Activated CD8-positive, alpha-beta T cell treated with anti-CD3 and anti-CD28 coated beads for 36 hours (primary cell): ENCODE measurements around the gene SPIRE2. TPM values are rescaled to one million over a fixed set of nuclear protein-coding genes. Genes with fewer than 3 reads are reported as not detected.

Source experiments
- ATAC-seq: fragments of 200-7000 bp; cut with Tn5 transposase; one replicate; pipeline ENCODE4 v1.10.0; 2021; ENCODE audit warnings: mild to moderate bottlenecking, moderate library complexity
- CTCF ChIA-PET: fragments of 350-600 bp; sonication (Branson Sonifier 250); formaldehyde crosslinking; loops from one replicate; lab custom pipeline; 2021; ENCODE audit warnings: antibody characterized with exemption; lab: Charles Lee
- POLR2A ChIA-PET: fragments of 350-600 bp; sonication (Branson Sonifier 250); formaldehyde crosslinking; loops from one replicate; lab custom pipeline; 2021; ENCODE audit warnings: antibody characterized with exemption; lab: Charles Lee
- DNase-seq: peaks from one replicate; pipeline ENCODE4 v3.0.0-alpha.2; 2020
- H3K27ac Mint-ChIP-seq: one replicate; pipeline ENCODE4 v1.8.0; 2021; ENCODE audit warnings: mild to moderate bottlenecking, mixed read lengths
- H3K27me3 Mint-ChIP-seq: one replicate; pipeline ENCODE4 v1.8.0; 2021; ENCODE audit warnings: mixed read lengths
- H3K36me3 Mint-ChIP-seq: one replicate; pipeline ENCODE4 v1.8.0; 2021; ENCODE audit warnings: low read depth, mixed read lengths
- H3K4me1 Mint-ChIP-seq: one replicate; pipeline ENCODE4 v1.8.0; 2021; ENCODE audit warnings: low read depth, mixed read lengths
- H3K4me3 Mint-ChIP-seq: one replicate; pipeline ENCODE4 v1.8.0; 2021; ENCODE audit warnings: mild to moderate bottlenecking, moderate library complexity, mixed read lengths
- H3K9me3 Mint-ChIP-seq: one replicate; pipeline ENCODE4 v1.8.0; 2021; ENCODE audit warnings: mixed read lengths
- CTCF ChIP-seq: fragments of 200-600 bp; IDR thresholded peaks from one replicate; pipeline ENCODE4 v1.8.0; 2022; ENCODE audit warnings: antibody characterized with exemption, mild to moderate bottlenecking
- intact Hi-C: fragments of 100-400 bp; cut with micrococcal nuclease; formaldehyde crosslinking; loops from one replicate; pipeline ENCODE4 v1.10.0; 2022
- total RNA-seq, 2 experiments: library from RNA; stranded (reverse); gene quantifications; one replicate each; pipeline ENCODE4 v1.2.3, GENCODE V29; 2021

SPIRE2 gene
- total RNA-seq, 2 experiments from 2014 or later, result 0.27 to 0.29 TPM

GRCh38 chr16:89895482-89896250, 67.4 kb downstream of the SPIRE2 start:
- ChIA-PET CTCF (interaction anchor here (0.9 kb wide), 1 partner anchor 15 kb away, joined by 4 read pairs; no protein-coding TSS in a partner anchor), POLR2A (interaction anchor here (1.1 to 1.5 kb wide), 2 partner anchors 8 to 9 kb away, joined by 3 read pairs; no protein-coding TSS in a partner anchor)
- intact Hi-C loops, result no loop called here
- ATAC-seq (no peak), DNase-seq (no peak)
- no peak overlapping the region for H3K27ac Mint-ChIP-seq
- H3K27me3 Mint-ChIP-seq, result no peaks in the 10 kb centered on the region
- peaks cover 7% of the 10 kb centered on the region for H3K4me1 Mint-ChIP-seq
- H3K36me3 Mint-ChIP-seq, result peaks cover 28% of the 10 kb centered on the region
- H3K9me3 Mint-ChIP-seq, result no peaks in the 10 kb centered on the region
- no peak overlapping the region for H3K4me3 Mint-ChIP-seq
- TF ChIP-seq CTCF, result no peak

- TF ChIP-seq CTCF, result no peak
- Mint-ChIP-seq H3K27ac (no peak overlapping the region), H3K4me1 (peaks cover 4% of the 10 kb centered on the region), H3K4me3 (no peak overlapping the region), H3K27me3 (no peaks in the 10 kb centered on the region), H3K36me3 (peaks cover 28% of the 10 kb centered on the region), H3K9me3 (no peaks in the 10 kb centered on the region)
- ATAC-seq (no peak), DNase-seq (no peak)
- intact Hi-C loops, result no loop called here
- ChIA-PET CTCF (interaction anchor here (1.3 kb wide), 1 partner anchor 13 kb away, joined by 7 read pairs; no protein-coding TSS in a partner anchor), POLR2A (interaction anchor here (0.6 to 1.5 kb wide), 2 partner anchors 10 to 11 kb away, joined by 3 read pairs; no protein-coding TSS in a partner anchor)
These were observed 68.9 kb downstream of the SPIRE2 start for GRCh38 chr16:89897204-89897603.

- CTCF ChIA-PET, result interaction anchor here (1.7 kb wide), 1 partner anchor 12 kb away, joined by 7 read pairs; no protein-coding TSS in a partner anchor
- intact Hi-C loops, result no loop called here
- H3K27ac Mint-ChIP-seq, result no peak overlapping the region
- H3K36me3 Mint-ChIP-seq, result peaks cover 21% of the 10 kb centered on the region
- H3K27me3 Mint-ChIP-seq, result no peaks in the 10 kb centered on the region
- POLR2A ChIA-PET, result interaction anchor here (0.7 kb wide), 1 partner anchor 10 kb away, joined by 3 read pairs; no protein-coding TSS in a partner anchor
- no peaks in the 10 kb centered on the region for H3K9me3 Mint-ChIP-seq
- no peak for ATAC-seq
- H3K4me3 Mint-ChIP-seq, result no peak overlapping the region
- no peak for TF ChIP-seq CTCF
- no peak for DNase-seq
- H3K4me1 Mint-ChIP-seq, result peaks cover 4% of the 10 kb centered on the region
These were observed 70.1 kb downstream of the SPIRE2 start for GRCh38 chr16:89898201-89898967.

- H3K27me3 Mint-ChIP-seq, result no peaks in the 10 kb centered on the region
- DNase-seq (no peak), ATAC-seq (no peak)
- CTCF ChIA-PET, result interaction anchor here (1.7 kb wide), 1 partner anchor 10 kb away, joined by 7 read pairs; no protein-coding TSS in a partner anchor
- H3K36me3 Mint-ChIP-seq, result peaks cover 20% of the 10 kb centered on the region
- POLR2A ChIA-PET, result interaction anchor here (0.7 kb wide), 1 partner anchor 107 kb away, joined by 3 read pairs; no protein-coding TSS in a partner anchor
- H3K4me3 Mint-ChIP-seq, result no peak overlapping the region
- peak overlapping the region; percentile 64 for H3K27ac Mint-ChIP-seq
- intact Hi-C loops, result no loop called here
- no peak for TF ChIP-seq CTCF
- peaks cover 4% of the 10 kb centered on the region for H3K4me1 Mint-ChIP-seq
- no peaks in the 10 kb centered on the region for H3K9me3 Mint-ChIP-seq
These were observed 71.7 kb downstream of the SPIRE2 start for GRCh38 chr16:89899879-89900481.
